ENCODE results near the gene HNRNPL. TPM values are rescaled to one million over a fixed set of nuclear protein-coding genes. Genes with fewer than 3 reads are reported as not detected.

HNRNPL gene
- total and polyA plus RNA-seq, 10 of the 15 experiments (the other 5 are each of a cell fraction or from before 2014, with no cell fraction given): 32.5 to 512 (median 306) TPM

- TF ChIP-seq POLR2A (IDR thresholded peaks at IDR 0.05; ENCODE audit: low read depth, low read length): peak; percentile 54; the same call in 1 of the 2 replicates
- no peak for TF ChIP-seq USF2 (IDR thresholded peaks at IDR 0.05; ENCODE audit: borderline replicate concordance, low read depth, low read length)
- peak; percentile 34; the same call in 1 of the 2 replicates for TF ChIP-seq SMAD5 (IDR thresholded peaks at IDR 0.05; ENCODE audit: low read depth)
- no peak for TF ChIP-seq CREM (IDR thresholded peaks at IDR 0.05; ENCODE audit: low read depth)
- no peak for TF ChIP-seq RELB (IDR thresholded peaks at IDR 0.05; ENCODE audit: low read depth)
- 0 out of 2 replicates have a peak, but pooled peaks have one; percentile 37 for TF ChIP-seq POLR2AphosphoS2 (IDR thresholded peaks at IDR 0.05; ENCODE audit: low read depth, low read length)
- Histone ChIP-seq H3K9ac (ENCODE audit: control insufficient read depth, insufficient read depth, low read length) (no peak overlapping the region), H2AFZ (ENCODE audit: control insufficient read depth, low read depth, low read length) (no peak overlapping the region), H3K9me3 (replicated peaks; ENCODE audit: control insufficient read depth, insufficient read depth, low read length) (no peaks in the 10 kb centered on the region), H3K27ac (ENCODE audit: control insufficient read depth, insufficient read depth) (no peak overlapping the region), H4K20me1 (ENCODE audit: control insufficient read depth, insufficient read depth) (peaks cover 9% of the 10 kb centered on the region), H3K36me3 (ENCODE audit: control insufficient read depth in 2 of 2, insufficient read depth in 2 of 2, low read length in 1 of 2) (peaks cover 60 to 77% of the 10 kb centered on the region in 2 experiments), H3K4me2 (ENCODE audit: control insufficient read depth, insufficient read depth) (no peak overlapping the region), H3K27me3 (replicated peaks in 1 of 2; ENCODE audit: control insufficient read depth in 2 of 2, insufficient read depth in 2 of 2, low read length in 1 of 2) (no peaks in the 10 kb centered on the region), H3K4me3 (no peak overlapping the region), H3K4me1 (ENCODE audit: control insufficient read depth, insufficient read depth, low read length) (peaks cover 23% of the 10 kb centered on the region), H3K79me2 (ENCODE audit: control insufficient read depth, insufficient read depth, low read length) (peaks cover 32% of the 10 kb centered on the region)
- in situ Hi-C loops (cut with MboI) (no loop called here), intact Hi-C loops (cut with micrococcal nuclease; ENCODE audit: unreplicated experiment) (no loop called here)
- BruUV-seq (replicated peaks): no TSS peak
- CTCF ChIA-PET: interaction anchor here (0.6 to 1.6 kb wide), 3 partner anchors 28 to 87 kb away, joined by 3 to 6 read pairs (median 3); no protein-coding TSS in a partner anchor
- 90% methylated on average over 12 of the region's 12 CpGs for WGBS (ENCODE audit: insufficient coverage, insufficient replicate concordance, low lambda C conversion rate, missing lambda C conversion rate)
- FAIRE-seq: no peak
- RAD21 ChIA-PET (ENCODE audit: unreplicated experiment): no interaction called here
- DNase-seq (ENCODE audit: low read depth, low spot score): no peak
- POLR2A ChIA-PET: interaction anchor here (0.6 to 0.7 kb wide), 2 partner anchors 8 to 396 kb away, joined by 3 read pairs; no protein-coding TSS in a partner anchor
- ATAC-seq: no peak
- SMC1A ChIA-PET (ENCODE audit: uncharacterized antibody, unreplicated experiment): interaction anchor here (0.5 kb wide), 1 partner anchor 88 kb away, joined by 3 read pairs; no protein-coding TSS in a partner anchor
These were observed 8.5 kb downstream of the HNRNPL start for GRCh38 chr19:38841180-38841766.
